Cardiac fibroblast (primary cell): Measurements from ENCODE around the gene TPSG1.
"Not testable (repeated sequence)": the region's sequence is repeated elsewhere in the genome, so short reads cannot be mapped to it uniquely, and the experiment has no call there.

Experiments used
- DNase-seq, 2 donors: peaks; one replicate each; pipeline versions ENCODE4 v3.0.0 to v3.0.0-alpha.2; 2010; ENCODE audit warnings: low read depth in 2 of 2
- H3K4me3 ChIP-seq, 2 donors: replicated peaks in 1 of 2; 1 replicate in 1 of 2; 2 replicates in 1 of 2; pipeline ENCODE4 v1.5.1; 2011; ENCODE audit warnings: low read depth in 2 of 2, low read length in 2 of 2, mild to moderate bottlenecking in 2 of 2, moderate library complexity in 1 of 2
- TF ChIP-seq, protein P1 (sequence below): IDR thresholded peaks from one replicate; pipeline ENCODE4 v1.5.1; 2011; ENCODE audit warnings: low read depth, mild to moderate bottlenecking, low read length, inconsistent platforms

The TPSG1 gene

DNA sequence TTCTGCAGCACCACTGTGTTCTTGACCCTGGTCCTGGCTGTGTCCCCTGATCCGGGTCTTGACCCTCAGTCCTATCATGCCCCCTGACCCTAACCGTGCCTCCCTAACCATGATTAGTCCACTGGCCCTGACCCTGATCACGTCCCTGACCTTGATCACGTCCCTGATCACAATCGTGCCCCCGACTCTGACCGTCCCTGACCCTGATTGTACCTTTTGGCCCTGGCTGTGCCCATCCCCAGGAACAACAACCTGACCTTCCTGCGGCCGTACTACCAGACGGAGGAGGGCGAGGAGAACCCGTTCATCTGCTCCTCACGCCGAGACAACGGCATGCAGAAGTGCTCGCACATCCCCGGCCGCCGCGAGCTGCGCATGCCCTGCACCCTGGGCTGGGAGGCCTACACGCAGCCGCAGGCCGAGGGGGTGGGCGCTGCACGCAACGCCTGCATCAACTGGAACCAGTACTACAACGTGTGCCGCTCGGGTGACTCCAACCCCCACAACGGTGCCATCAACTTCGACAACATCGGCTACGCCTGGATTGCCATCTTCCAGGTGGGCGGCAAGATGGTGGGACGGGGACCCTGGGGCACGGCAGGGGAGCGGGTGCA lies 24.9 kb downstream of the TPSG1 start:
- no peak overlapping the region for H3K4me3 ChIP-seq
- TF ChIP-seq, protein P1, sequence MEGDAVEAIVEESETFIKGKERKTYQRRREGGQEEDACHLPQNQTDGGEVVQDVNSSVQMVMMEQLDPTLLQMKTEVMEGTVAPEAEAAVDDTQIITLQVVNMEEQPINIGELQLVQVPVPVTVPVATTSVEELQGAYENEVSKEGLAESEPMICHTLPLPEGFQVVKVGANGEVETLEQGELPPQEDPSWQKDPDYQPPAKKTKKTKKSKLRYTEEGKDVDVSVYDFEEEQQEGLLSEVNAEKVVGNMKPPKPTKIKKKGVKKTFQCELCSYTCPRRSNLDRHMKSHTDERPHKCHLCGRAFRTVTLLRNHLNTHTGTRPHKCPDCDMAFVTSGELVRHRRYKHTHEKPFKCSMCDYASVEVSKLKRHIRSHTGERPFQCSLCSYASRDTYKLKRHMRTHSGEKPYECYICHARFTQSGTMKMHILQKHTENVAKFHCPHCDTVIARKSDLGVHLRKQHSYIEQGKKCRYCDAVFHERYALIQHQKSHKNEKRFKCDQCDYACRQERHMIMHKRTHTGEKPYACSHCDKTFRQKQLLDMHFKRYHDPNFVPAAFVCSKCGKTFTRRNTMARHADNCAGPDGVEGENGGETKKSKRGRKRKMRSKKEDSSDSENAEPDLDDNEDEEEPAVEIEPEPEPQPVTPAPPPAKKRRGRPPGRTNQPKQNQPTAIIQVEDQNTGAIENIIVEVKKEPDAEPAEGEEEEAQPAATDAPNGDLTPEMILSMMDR: no peak
- no peak for DNase-seq

DNA sequence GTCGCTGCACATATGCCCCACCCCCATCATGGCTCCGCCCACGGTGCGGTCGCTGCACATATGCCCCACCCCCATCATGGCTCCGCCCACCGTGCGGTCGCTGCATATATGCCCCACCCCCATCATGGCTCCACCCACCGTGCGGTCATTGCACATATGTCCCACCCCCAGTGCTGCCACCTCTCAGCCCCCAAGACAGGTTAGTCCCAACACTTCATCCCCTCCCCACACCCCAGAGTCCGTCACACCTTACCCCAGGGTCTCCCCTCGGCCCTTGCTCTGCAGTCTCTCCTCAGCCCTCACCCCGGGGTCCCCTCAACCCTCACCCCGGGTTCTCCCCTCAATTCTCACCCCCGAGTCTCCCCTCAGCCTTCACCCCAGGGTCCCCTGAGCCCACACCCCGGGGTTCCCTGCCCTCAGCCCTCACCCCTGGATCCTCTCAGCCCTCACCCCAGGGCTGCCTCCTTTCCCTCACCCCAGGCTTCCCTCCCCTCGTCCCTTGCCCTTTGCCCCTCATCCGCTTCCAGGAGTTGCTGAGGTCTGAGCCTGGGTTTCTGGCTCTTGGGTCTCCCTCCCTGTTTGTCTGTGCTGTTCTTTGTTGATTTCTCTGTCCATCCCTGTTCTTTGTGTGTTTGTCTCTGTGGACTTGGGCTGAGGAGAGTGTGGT lies 25.6 kb downstream of the TPSG1 start:
- TF ChIP-seq, protein P1: no peak
- DNase-seq: no peak
- H3K4me3 ChIP-seq: no peak overlapping the region

DNA sequence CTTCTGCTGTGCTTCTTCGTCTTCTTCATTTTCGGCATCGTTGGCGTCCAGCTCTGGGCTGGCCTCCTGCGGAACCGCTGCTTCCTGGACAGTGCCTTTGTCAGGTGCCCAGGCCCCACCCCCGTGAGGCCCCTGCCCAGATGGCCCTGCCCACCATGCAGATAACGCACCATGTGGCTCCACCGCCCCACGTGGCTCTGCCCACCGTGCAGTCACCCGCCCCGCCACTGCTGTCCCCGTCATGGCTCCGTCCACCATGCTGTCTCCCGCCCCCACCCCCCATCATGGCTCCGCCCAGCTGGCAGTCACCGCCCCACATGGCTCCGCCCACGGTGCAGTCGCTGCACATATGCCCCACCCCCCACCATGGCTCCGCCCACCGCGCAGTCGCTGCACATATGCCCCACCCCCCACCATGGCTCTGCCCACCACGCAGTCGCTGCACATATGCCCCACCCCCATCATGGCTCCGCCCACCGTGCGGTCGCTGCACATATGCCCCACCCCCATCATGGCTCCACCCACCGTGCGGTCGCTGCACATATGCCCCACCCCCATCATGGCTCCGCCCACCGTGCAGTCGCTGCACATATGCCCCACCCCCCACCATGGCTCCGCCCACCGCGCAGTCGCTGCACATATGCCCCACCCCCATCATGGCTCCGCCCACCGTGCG lies 26.3 kb downstream of the TPSG1 start:
- not testable (repeated sequence) for DNase-seq, H3K4me3 ChIP-seq

DNA sequence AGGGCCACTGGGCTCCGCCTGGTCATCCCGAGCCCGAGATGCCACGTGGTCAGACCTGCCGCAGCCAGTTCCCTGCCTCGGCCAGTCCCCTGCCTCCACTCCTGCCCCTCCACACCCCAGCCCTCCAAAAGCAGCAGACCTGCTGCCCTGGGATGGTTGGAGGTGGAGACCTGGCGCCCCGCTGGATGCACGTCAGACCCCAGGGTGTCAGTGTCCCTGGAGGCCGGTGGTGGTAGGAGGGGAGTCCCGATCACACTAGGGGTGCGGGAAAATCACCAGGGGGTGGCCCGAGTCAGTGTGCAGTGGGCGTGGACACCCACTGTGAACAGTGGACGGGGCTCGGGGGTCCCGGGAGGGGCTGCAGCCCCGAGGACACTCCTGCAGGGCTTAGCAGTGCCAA lies 26.9 kb downstream of the TPSG1 start:
- DNase-seq: no peak
- TF ChIP-seq, protein P1: no peak
- no peak overlapping the region for H3K4me3 ChIP-seq

DNA sequence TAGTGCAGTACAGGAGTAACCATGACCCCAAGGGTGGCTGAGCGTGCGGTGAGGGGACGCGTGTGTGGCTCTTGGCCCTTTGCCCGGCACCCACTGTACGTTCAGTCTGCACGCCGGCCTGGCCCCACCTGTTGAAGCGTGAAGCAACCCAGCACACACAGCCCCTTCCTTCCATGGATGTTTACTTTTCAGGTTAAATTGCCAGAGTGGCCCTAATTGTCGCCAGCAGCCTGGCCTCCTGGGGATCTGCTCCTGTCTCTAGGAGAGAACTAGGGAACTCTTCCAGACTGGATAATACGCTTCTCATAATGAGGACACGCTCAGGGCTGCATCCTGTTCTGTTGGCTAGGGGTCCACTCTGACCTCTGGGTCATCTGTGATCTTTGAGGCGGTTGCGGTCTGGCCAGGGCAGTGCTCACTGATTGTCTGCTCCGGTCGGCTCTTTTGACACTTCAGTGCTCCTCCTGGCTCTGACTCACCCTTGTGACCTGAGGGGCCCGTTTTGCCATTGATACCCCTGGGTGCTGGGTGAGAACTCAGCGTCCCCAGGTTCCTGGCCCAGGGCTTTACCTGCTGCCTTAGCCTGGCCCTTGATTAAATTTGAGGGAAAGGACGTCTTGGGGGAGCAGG lies 27.7 kb downstream of the TPSG1 start:
- H3K4me3 ChIP-seq: no peak overlapping the region
- TF ChIP-seq, protein P1: no peak
- no peak for DNase-seq

DNA sequence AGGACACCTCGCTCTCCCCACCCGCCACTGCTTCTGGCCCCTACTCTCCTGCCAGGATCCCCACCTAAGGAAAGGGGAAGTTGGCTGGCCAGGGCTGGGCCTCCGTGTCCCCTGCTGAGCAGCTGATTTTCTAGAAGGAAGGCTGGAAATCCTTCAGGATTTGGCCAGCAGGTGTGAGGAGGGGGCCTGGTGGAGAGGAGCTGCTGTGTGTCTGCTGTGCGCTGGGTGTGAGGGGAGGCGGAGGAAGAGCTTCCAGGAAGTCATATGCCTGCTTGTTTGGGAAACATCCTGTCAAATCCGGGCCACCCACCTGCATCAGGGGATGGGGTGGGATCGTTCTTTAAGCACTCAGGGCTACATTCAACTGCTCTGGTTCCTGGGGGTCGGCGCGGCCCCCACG lies 28.6 kb downstream of the TPSG1 start:
- TF ChIP-seq, protein P1: no peak
- no peak for DNase-seq
- H3K4me3 ChIP-seq: no peak overlapping the region

DNA sequence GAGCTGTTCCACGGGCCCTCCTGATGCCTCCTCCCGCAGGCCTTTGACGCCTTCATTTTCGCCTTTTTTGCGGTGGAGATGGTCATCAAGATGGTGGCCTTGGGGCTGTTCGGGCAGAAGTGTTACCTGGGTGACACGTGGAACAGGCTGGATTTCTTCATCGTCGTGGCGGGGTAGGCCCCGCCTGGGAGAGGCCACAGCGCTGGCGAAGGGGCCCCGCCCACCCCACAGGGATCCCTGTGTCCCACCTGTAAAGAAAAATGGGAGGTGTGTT lies 29.7 kb downstream of the TPSG1 start:
- no peak overlapping the region for H3K4me3 ChIP-seq
- TF ChIP-seq, protein P1: no peak
- no peak for DNase-seq
